HCT116 (cell line): Measurements from ENCODE around the gene IL5. TPM values are rescaled to one million over a fixed set of nuclear protein-coding genes. Genes with fewer than 3 reads are reported as not detected.

ENCODE experiments used
- ATAC-seq: fragments of 200-7000 bp; cut with Tn5 transposase; 2 replicates; pipeline ENCODE4 v1.9.1; 2020; ENCODE audit warnings: mild to moderate bottlenecking, moderate library complexity
- BruUV-seq: library from RNA; stranded (reverse); fragments of 400-500 nt; replicated peaks from 2 replicates; lab custom pipeline; 2021; lab: Mats Ljungman, UMichigan
- CTCF ChIA-PET: fragments of 300-600 bp; sonication (Branson Sonifier 250); formaldehyde crosslinking; loops from one replicate; lab custom pipeline; 2021; ENCODE audit warnings: antibody characterized with exemption; lab: Charles Lee
- POLR2A ChIA-PET: fragments of 300-600, 350-600 bp; sonication (Branson Sonifier 250); formaldehyde crosslinking; loops from one replicate; lab custom pipeline; 2021; ENCODE audit warnings: antibody characterized with exemption; lab: Charles Lee
- RAD21 ChIA-PET, 2 experiments: fragments of 300-600 bp; sonication (Branson Sonifier 250); formaldehyde crosslinking; loops; one replicate each; lab custom pipeline; 2023; ENCODE audit warnings: low total read pairs in 2 of 2; ENCODE audit not compliant: uncharacterized antibody in 2 of 2, unreplicated experiment in 2 of 2, low non-redundant PET in 1 of 2; lab: Charles Lee
- DNase-seq: peaks from one replicate; pipeline ENCODE4 v3.0.0-alpha.2; 2010; ENCODE audit warnings: low read depth, low spot score
- H2AFZ ChIP-seq: fragments of 200-600 bp; shearing (Covaris generic), sonication (generic); 2 replicates; pipeline ENCODE4 v1.6.1; 2017; ENCODE audit warnings: low read depth, mixed run types, mixed read lengths, antibody characterized with exemption, low read length; ENCODE audit not compliant: poor library complexity, severe bottlenecking
- H3K27ac ChIP-seq: 2 replicates; pipeline ENCODE4 v1.5.1; 2012; ENCODE audit warnings: low read depth, low read length
- H3K27me3 ChIP-seq: fragments of 200-600 bp; sonication (generic); 2 replicates; pipeline ENCODE4 v1.6.1; 2016; ENCODE audit warnings: mixed run types, low read length, mixed read lengths; ENCODE audit not compliant: insufficient read depth
- H3K36me3 ChIP-seq, 2 experiments: fragments of 200-500 bp in 1 of 2; fragments of 200-600 bp in 1 of 2; sonication (Bioruptor generic) in 1 of 2; sonication (generic) in 1 of 2; 2 replicates each; pipeline versions ENCODE4 v1.5.1 to v1.6.1; 2014 to 2016; ENCODE audit warnings: low read length in 2 of 2, inconsistent platforms in 1 of 2, mixed read lengths in 1 of 2, mixed run types in 1 of 2; ENCODE audit not compliant: insufficient read depth in 2 of 2, control insufficient read depth in 1 of 2
- H3K4me1 ChIP-seq, 2 experiments: fragments of 200-600 bp in 1 of 2; sonication (generic) in 1 of 2; 2 replicates each; pipeline versions ENCODE4 v1.5.1 to v1.6.1; 2012 to 2017; ENCODE audit warnings: low read length in 2 of 2, inconsistent platforms in 1 of 2, mild to moderate bottlenecking in 1 of 2, mixed read lengths in 1 of 2, mixed run types in 1 of 2, moderate library complexity in 1 of 2; ENCODE audit not compliant: insufficient read depth in 2 of 2, control insufficient read depth in 1 of 2
- H3K4me2 ChIP-seq: fragments of 200-600 bp; sonication (generic); 2 replicates; pipeline ENCODE4 v1.6.1; 2017; ENCODE audit warnings: mixed run types, low read length, mixed read lengths
- H3K4me3 ChIP-seq, 2 experiments: fragments of 200-600 bp in 1 of 2; sonication (generic) in 1 of 2; replicated peaks in 1 of 2; 2 replicates each; pipeline ENCODE4 v1.5.1; 2011 to 2016; ENCODE audit warnings: low read length in 2 of 2, control low read depth in 1 of 2, low read depth in 1 of 2, mild to moderate bottlenecking in 1 of 2, mixed read lengths in 1 of 2, mixed run types in 1 of 2
- H3K79me2 ChIP-seq: fragments of 200-600 bp; sonication (generic); 2 replicates; pipeline ENCODE4 v1.6.1; 2017; ENCODE audit warnings: mild to moderate bottlenecking, mixed run types, low read length, moderate library complexity, mixed read lengths; ENCODE audit not compliant: insufficient read depth
- H3K9ac ChIP-seq: fragments of 200-600 bp; sonication (generic); 2 replicates; pipeline ENCODE4 v1.6.1; 2016; ENCODE audit warnings: low read length, mixed read lengths
- H3K9me2 ChIP-seq: fragments of 200-600 bp; sonication (generic), shearing (Covaris generic); 2 replicates; pipeline ENCODE4 v1.6.1; 2017; ENCODE audit warnings: mixed run types, mild to moderate bottlenecking, moderate library complexity; ENCODE audit not compliant: insufficient read depth
- H3K9me3 ChIP-seq, 2 experiments: fragments of 200-500 bp in 1 of 2; fragments of 200-600 bp in 1 of 2; sonication (Bioruptor generic) in 1 of 2; sonication (generic) in 1 of 2; 2 replicates each; pipeline ENCODE4 v1.6.1; 2014 to 2017; ENCODE audit warnings: low read length in 2 of 2, mixed read lengths in 2 of 2, inconsistent platforms in 1 of 2, low read depth in 1 of 2, mild to moderate bottlenecking in 1 of 2, mixed run types in 1 of 2, moderate library complexity in 1 of 2; ENCODE audit not compliant: control insufficient read depth in 1 of 2, insufficient read depth in 1 of 2
- H4K20me1 ChIP-seq: fragments of 200-600 bp; sonication (generic), shearing (Covaris generic); 2 replicates; pipeline ENCODE4 v1.6.1; 2017; ENCODE audit warnings: mixed run types, mild to moderate bottlenecking, moderate library complexity; ENCODE audit not compliant: insufficient read depth
- CEBPB ChIP-seq: IDR thresholded peaks from 2 replicates; pipeline ENCODE4 v1.6.1; 2012; ENCODE audit warnings: low read depth
- CTCF ChIP-seq, 3 experiments: fragments of 200-600 bp in 1 of 3; sonication (generic) in 1 of 3; IDR thresholded peaks in 2 of 3; conservative IDR thresholded peaks in 1 of 3; 2 replicates each; pipeline ENCODE4 v1.5.1; 2012 to 2017; ENCODE audit warnings: low read depth in 2 of 3, low read length in 2 of 3, antibody characterized with exemption in 1 of 3, borderline replicate concordance in 1 of 3, control low read depth in 1 of 3, mild to moderate bottlenecking in 1 of 3, mixed read lengths in 1 of 3, mixed run types in 1 of 3, moderate library complexity in 1 of 3; ENCODE audit not compliant: insufficient read depth in 1 of 3
- EGR1 ChIP-seq: IDR thresholded peaks from 2 replicates; pipeline ENCODE4 v1.6.1; 2012; ENCODE audit warnings: low read depth
- FOSL1 ChIP-seq: IDR thresholded peaks from 2 replicates; pipeline ENCODE4 v1.6.1; 2012; ENCODE audit warnings: low read depth
- SP1 ChIP-seq: IDR thresholded peaks from 2 replicates; pipeline ENCODE4 v1.6.1; 2012; ENCODE audit warnings: low read depth
- SRF ChIP-seq: IDR thresholded peaks from 2 replicates; pipeline ENCODE4 v1.6.1; 2012; ENCODE audit warnings: low read depth
- TCF7L2 ChIP-seq: IDR thresholded peaks from 2 replicates; pipeline ENCODE4 v1.7.0; 2011; ENCODE audit warnings: borderline replicate concordance, inconsistent platforms; ENCODE audit not compliant: insufficient read depth, insufficient read length; ENCODE audit errors: extremely low read depth
- YY1 ChIP-seq: IDR thresholded peaks from 2 replicates; pipeline ENCODE4 v1.6.1; 2011; ENCODE audit warnings: low read length, low read depth, moderate library complexity, mild to moderate bottlenecking; ENCODE audit not compliant: insufficient replicate concordance; ENCODE audit errors: extremely low read depth
- ZFX ChIP-seq: fragments of 450-650 bp; IDR thresholded peaks from 2 replicates; pipeline ENCODE4 v1.6.1; 2017
- intact Hi-C: fragments of 100-400 bp; cut with micrococcal nuclease; formaldehyde crosslinking; loops from 2 replicates; pipeline ENCODE4 v1.10.0; 2022
- total RNA-seq: library from RNA; stranded (reverse); gene quantifications from one replicate; pipeline ENCODE4 v1.2.1, GENCODE V29; 2021; ENCODE audit not compliant: unreplicated experiment

Gene IL5
- total RNA-seq, 1 experiment from 2014 or later, result not detected

GRCh38 chr5:132556763-132557477 is 13.6 kb upstream of the IL5 start, which contains the start of gene RAD50 (continued):
- no peak for TF ChIP-seq FOSL1
- peak; percentile 78 for TF ChIP-seq EGR1
- TF ChIP-seq SP1, result peak; percentile 65
- TF ChIP-seq TCF7L2, result peak; percentile 64

- H4K20me1 ChIP-seq, result no peaks in the 10 kb centered on the region
- H3K27ac ChIP-seq, result peak overlapping the region; percentile 96
- peaks cover 14 to 16% of the 10 kb centered on the region in 2 experiments; a peak in 3 of 4 replicates for H3K36me3 ChIP-seq
- peak overlapping the region; percentile 88 for H3K9ac ChIP-seq
- ChIA-PET POLR2A (interaction anchor here (0.7 to 1.0 kb wide), 2 partner anchors 8 to 14 kb away, joined by 3 to 4 read pairs; no protein-coding TSS in a partner anchor), CTCF (interaction anchor here (0.7 kb wide), 1 partner anchor 30 kb away, joined by 7 read pairs; no protein-coding TSS in a partner anchor), RAD21 (no interaction called here)
- BruUV-seq, result TSS peak; percentile 97
- intact Hi-C loops, result no loop called here
- peak overlapping the region; percentile 66 to 84 for H3K4me3 ChIP-seq
- peak overlapping the region; percentile 74 for H3K4me2 ChIP-seq
- no peaks in the 10 kb centered on the region for H3K9me3 ChIP-seq
- DNase-seq, result no peak
- peaks cover 3 to 18% of the 10 kb centered on the region in 2 experiments; a peak in 3 of 4 replicates for H3K4me1 ChIP-seq
- TF ChIP-seq CEBPB (0 out of 2 replicates have a peak, but pooled peaks have one; percentile 8), YY1 (peak; percentile 30), CTCF (IDR thresholded peaks at IDR 0.05 in 2 of 3, conservative IDR thresholded peaks at IDR 0.05 in 1 of 3; ENCODE audit: borderline replicate concordance in 1 of 3, insufficient read depth in 1 of 3, low read depth in 2 of 3, low read length in 2 of 3) (no peak), ZFX (no peak), SRF (0 out of 2 replicates have a peak, but pooled peaks have one; percentile 22)
- H3K79me2 ChIP-seq, result peaks cover 44% of the 10 kb centered on the region
- no peaks in the 10 kb centered on the region for H3K27me3 ChIP-seq
- ATAC-seq, result peak; percentile 38
- peak overlapping the region; percentile 36 for H2AFZ ChIP-seq
- no peaks in the 10 kb centered on the region for H3K9me2 ChIP-seq
These were observed 12.9 kb upstream of the IL5 start for GRCh38 chr5:132556153-132556762.
